ENCODE measurements around the gene GRID2.

The GRID2 gene

DNA sequence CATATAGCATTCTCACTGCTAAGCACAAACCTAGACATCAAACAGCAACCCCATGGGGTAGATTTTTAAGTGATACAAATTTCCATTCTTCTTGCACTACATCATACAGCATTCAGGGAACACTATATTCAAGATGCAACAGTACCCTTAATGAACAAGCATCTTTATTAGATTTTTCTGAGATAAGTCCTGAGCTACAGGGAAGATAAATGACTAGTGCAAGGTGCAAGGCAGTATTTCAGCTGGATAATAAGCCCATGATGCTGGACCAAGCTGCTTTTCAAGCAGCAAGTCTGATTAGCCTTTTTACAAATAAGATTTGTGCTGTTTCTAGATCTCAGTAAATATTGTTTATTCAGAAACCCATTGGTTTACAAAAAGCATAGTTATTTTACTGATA, 1332.2 kb downstream of the GRID2 start:
- TF ChIP-seq, protein P1, sequence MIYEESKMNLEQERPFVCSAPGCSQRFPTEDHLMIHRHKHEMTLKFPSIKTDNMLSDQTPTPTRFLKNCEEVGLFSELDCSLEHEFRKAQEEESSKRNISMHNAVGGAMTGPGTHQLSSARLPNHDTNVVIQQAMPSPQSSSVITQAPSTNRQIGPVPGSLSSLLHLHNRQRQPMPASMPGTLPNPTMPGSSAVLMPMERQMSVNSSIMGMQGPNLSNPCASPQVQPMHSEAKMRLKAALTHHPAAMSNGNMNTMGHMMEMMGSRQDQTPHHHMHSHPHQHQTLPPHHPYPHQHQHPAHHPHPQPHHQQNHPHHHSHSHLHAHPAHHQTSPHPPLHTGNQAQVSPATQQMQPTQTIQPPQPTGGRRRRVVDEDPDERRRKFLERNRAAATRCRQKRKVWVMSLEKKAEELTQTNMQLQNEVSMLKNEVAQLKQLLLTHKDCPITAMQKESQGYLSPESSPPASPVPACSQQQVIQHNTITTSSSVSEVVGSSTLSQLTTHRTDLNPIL (CRISPR knock-in tag; IDR thresholded peaks at IDR 0.05; ENCODE audit: low read depth): no peak
- TF ChIP-seq ZFP3 (CRISPR knock-in tag; IDR thresholded peaks at IDR 0.05) (no peak), ESRRG (CRISPR knock-in tag; IDR thresholded peaks at IDR 0.05) (no peak), OSR1 (CRISPR knock-in tag; IDR thresholded peaks at IDR 0.05) (no peak), TOX (CRISPR knock-in tag; IDR thresholded peaks at IDR 0.05; ENCODE audit: borderline replicate concordance) (no peak), ZFP30 (CRISPR knock-in tag; IDR thresholded peaks at IDR 0.05) (no peak), TCF4 (CRISPR knock-in tag; IDR thresholded peaks at IDR 0.05; ENCODE audit: borderline replicate concordance) (no peak), ZNF70 (CRISPR knock-in tag; IDR thresholded peaks at IDR 0.05) (no peak), CSDC2 (CRISPR knock-in tag; IDR thresholded peaks at IDR 0.05) (no peak), ISL1 (CRISPR knock-in tag; IDR thresholded peaks at IDR 0.05) (no peak), PPARA (CRISPR knock-in tag; IDR thresholded peaks at IDR 0.05; ENCODE audit: borderline replicate concordance) (no peak), ZNF565 (CRISPR knock-in tag; conservative IDR thresholded peaks at IDR 0.05; ENCODE audit: low read depth) (no peak), ZC3H10 (CRISPR knock-in tag; IDR thresholded peaks at IDR 0.05) (no peak), BACH2 (CRISPR knock-in tag; IDR thresholded peaks at IDR 0.05; ENCODE audit: borderline replicate concordance) (no peak), GLIS3 (CRISPR knock-in tag; IDR thresholded peaks at IDR 0.05) (no peak)
- TF ChIP-seq, protein P2, sequence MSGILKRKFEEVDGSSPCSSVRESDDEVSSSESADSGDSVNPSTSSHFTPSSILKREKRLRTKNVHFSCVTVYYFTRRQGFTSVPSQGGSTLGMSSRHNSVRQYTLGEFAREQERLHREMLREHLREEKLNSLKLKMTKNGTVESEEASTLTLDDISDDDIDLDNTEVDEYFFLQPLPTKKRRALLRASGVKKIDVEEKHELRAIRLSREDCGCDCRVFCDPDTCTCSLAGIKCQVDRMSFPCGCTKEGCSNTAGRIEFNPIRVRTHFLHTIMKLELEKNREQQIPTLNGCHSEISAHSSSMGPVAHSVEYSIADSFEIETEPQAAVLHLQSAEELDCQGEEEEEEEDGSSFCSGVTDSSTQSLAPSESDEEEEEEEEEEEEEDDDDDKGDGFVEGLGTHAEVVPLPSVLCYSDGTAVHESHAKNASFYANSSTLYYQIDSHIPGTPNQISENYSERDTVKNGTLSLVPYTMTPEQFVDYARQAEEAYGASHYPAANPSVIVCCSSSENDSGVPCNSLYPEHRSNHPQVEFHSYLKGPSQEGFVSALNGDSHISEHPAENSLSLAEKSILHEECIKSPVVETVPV (CRISPR knock-in tag; IDR thresholded peaks at IDR 0.05): no peak
- TF ChIP-seq, protein P3, sequence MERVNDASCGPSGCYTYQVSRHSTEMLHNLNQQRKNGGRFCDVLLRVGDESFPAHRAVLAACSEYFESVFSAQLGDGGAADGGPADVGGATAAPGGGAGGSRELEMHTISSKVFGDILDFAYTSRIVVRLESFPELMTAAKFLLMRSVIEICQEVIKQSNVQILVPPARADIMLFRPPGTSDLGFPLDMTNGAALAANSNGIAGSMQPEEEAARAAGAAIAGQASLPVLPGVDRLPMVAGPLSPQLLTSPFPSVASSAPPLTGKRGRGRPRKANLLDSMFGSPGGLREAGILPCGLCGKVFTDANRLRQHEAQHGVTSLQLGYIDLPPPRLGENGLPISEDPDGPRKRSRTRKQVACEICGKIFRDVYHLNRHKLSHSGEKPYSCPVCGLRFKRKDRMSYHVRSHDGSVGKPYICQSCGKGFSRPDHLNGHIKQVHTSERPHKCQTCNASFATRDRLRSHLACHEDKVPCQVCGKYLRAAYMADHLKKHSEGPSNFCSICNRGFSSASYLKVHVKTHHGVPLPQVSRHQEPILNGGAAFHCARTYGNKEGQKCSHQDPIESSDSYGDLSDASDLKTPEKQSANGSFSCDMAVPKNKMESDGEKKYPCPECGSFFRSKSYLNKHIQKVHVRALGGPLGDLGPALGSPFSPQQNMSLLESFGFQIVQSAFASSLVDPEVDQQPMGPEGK (CRISPR knock-in tag; IDR thresholded peaks at IDR 0.05; ENCODE audit: borderline replicate concordance): no peak
- TF ChIP-seq, protein P4, sequence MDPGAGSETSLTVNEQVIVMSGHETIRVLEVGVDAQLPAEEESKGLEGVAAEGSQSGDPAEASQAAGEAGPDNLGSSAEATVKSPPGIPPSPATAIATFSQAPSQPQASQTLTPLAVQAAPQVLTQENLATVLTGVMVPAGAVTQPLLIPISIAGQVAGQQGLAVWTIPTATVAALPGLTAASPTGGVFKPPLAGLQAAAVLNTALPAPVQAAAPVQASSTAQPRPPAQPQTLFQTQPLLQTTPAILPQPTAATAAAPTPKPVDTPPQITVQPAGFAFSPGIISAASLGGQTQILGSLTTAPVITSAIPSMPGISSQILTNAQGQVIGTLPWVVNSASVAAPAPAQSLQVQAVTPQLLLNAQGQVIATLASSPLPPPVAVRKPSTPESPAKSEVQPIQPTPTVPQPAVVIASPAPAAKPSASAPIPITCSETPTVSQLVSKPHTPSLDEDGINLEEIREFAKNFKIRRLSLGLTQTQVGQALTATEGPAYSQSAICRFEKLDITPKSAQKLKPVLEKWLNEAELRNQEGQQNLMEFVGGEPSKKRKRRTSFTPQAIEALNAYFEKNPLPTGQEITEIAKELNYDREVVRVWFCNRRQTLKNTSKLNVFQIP (CRISPR knock-in tag; IDR thresholded peaks at IDR 0.05; ENCODE audit: borderline replicate concordance, low read depth): no peak
- TF ChIP-seq, protein P5, sequence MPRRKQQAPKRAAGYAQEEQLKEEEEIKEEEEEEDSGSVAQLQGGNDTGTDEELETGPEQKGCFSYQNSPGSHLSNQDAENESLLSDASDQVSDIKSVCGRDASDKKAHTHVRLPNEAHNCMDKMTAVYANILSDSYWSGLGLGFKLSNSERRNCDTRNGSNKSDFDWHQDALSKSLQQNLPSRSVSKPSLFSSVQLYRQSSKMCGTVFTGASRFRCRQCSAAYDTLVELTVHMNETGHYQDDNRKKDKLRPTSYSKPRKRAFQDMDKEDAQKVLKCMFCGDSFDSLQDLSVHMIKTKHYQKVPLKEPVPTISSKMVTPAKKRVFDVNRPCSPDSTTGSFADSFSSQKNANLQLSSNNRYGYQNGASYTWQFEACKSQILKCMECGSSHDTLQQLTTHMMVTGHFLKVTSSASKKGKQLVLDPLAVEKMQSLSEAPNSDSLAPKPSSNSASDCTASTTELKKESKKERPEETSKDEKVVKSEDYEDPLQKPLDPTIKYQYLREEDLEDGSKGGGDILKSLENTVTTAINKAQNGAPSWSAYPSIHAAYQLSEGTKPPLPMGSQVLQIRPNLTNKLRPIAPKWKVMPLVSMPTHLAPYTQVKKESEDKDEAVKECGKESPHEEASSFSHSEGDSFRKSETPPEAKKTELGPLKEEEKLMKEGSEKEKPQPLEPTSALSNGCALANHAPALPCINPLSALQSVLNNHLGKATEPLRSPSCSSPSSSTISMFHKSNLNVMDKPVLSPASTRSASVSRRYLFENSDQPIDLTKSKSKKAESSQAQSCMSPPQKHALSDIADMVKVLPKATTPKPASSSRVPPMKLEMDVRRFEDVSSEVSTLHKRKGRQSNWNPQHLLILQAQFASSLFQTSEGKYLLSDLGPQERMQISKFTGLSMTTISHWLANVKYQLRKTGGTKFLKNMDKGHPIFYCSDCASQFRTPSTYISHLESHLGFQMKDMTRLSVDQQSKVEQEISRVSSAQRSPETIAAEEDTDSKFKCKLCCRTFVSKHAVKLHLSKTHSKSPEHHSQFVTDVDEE (CRISPR knock-in tag; IDR thresholded peaks at IDR 0.05): no peak
- ATAC-seq: no peak

DNA sequence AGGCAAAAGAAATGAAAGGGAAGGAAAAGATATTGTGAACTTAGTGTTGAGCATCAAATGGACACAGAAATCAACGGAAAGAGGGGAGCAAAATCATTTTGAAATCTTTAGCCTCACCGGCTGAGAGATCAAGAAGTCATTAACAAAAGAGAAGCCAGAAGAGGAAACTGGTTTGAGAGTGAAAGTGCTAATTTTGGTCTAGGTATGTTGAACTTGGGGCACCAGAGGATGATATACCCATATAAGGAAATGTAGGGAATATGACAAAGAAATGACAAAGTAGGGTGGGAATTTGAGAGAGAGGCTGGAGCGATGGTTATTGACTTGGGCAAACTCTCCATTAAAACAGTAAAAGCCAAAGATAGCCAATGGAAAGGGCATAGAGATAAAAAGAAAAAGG, 1341.4 kb downstream of the GRID2 start:
- TF ChIP-seq ZC3H10 (CRISPR knock-in tag; IDR thresholded peaks at IDR 0.05): no peak

DNA sequence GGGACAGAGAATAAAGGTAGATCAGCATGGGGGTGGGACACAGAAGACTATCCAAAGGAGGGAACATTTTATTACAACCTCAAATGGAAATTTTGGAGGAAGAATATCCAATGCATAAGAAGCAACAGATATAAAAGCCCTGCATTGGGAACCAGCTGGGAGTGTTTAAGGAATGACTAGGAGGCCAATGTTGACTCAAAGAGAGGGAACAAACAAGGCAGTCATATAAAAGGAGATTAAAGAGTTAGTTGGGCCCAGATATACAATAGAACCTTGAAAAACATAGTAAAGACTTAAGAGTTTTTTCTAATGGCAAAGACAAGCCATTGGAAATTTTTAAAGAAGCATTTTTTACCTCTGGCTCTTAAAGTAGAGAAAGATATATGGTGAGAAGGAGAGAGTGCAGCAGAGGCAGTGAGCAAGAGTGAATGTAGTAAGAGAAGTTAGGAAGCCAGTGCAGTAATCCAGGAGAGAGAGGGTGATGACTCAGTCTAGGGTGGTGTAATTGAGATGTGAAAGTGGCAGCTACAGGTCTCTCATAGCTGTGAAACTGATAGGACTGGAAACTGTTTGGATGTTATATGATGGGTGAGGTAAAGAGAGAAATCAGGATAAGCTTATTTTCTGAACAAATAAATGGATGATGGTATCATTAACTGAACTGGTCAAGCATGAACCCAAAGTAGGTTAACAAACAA, 1342.6 kb downstream of the GRID2 start:
- no peak for ATAC-seq
- TF ChIP-seq ARNTL (CRISPR knock-in tag; IDR thresholded peaks at IDR 0.05; ENCODE audit: borderline replicate concordance, low read depth): no peak
- TF ChIP-seq, protein P5 (CRISPR knock-in tag; IDR thresholded peaks at IDR 0.05): no peak
- TF ChIP-seq GLIS3 (CRISPR knock-in tag; IDR thresholded peaks at IDR 0.05): no peak
- no peak for TF ChIP-seq ZFP3 (CRISPR knock-in tag; IDR thresholded peaks at IDR 0.05)
- TF ChIP-seq, protein P2 (CRISPR knock-in tag; IDR thresholded peaks at IDR 0.05): no peak
- TF ChIP-seq SNAI2 (CRISPR knock-in tag; IDR thresholded peaks at IDR 0.05): no peak
- TF ChIP-seq, protein P3 (CRISPR knock-in tag; IDR thresholded peaks at IDR 0.05; ENCODE audit: borderline replicate concordance): no peak
- no peak for TF ChIP-seq OSR1 (CRISPR knock-in tag; IDR thresholded peaks at IDR 0.05)
- no peak for TF ChIP-seq ZNF8 (CRISPR knock-in tag; IDR thresholded peaks at IDR 0.05)
- TF ChIP-seq CSDC2 (CRISPR knock-in tag; IDR thresholded peaks at IDR 0.05): no peak

More for the DNA sequence above, 1341.4 kb downstream of the GRID2 start:
- no peak for ATAC-seq

Measured in SK-N-SH treated with all-trans-retinoic acid at 6 μM for 48 hours (cell line).